ENCODE measurements around the gene ECHDC3.
A peak's percentile ranks its signal among the peaks of the same experiment; 100 is the strongest.
"Not testable (repeated sequence)": the region's sequence is repeated elsewhere in the genome, so short reads cannot be mapped to it uniquely, and the experiment has no call there.

Gene ECHDC3

GRCh38 chr10:11742009-11742778 is at the start of gene ECHDC3:
TSS of gene ECHDC3 (plus strand) at chr10:11742382. CDS start at chr10:11742577, 195 bp downstream.
- peak; percentile 91 for DNase-seq (ENCODE audit: low spot score)

- no peak for DNase-seq (ENCODE audit: low spot score)
Measured at GRCh38 chr10:11693376-11693775, 48.8 kb upstream of the ECHDC3 start.

GRCh38 chr10:11695779-11696178 is 46.4 kb upstream of the ECHDC3 start:
- DNase-seq (ENCODE audit: low spot score): no peak

GRCh38 chr10:11697718-11698527 is 44.3 kb upstream of the ECHDC3 start:
- DNase-seq (ENCODE audit: low spot score): no peak

- peak; percentile 59 for DNase-seq (ENCODE audit: low spot score)
Measured at GRCh38 chr10:11698691-11699549, 43.3 kb upstream of the ECHDC3 start.

- DNase-seq (ENCODE audit: low spot score): no peak
Measured at GRCh38 chr10:11699550-11700097, 42.6 kb upstream of the ECHDC3 start.

GRCh38 chr10:11700539-11700938 is 41.6 kb upstream of the ECHDC3 start:
- no peak for DNase-seq (ENCODE audit: low spot score)

GRCh38 chr10:11701451-11702095 is 40.6 kb upstream of the ECHDC3 start:
- DNase-seq (ENCODE audit: low spot score): no peak

GRCh38 chr10:11702264-11702663 is 39.9 kb upstream of the ECHDC3 start:
- DNase-seq (ENCODE audit: low spot score): no peak

GRCh38 chr10:11704092-11704491 is 38.1 kb upstream of the ECHDC3 start:
- no peak for DNase-seq (ENCODE audit: low spot score)

- no peak for DNase-seq (ENCODE audit: low spot score)
Measured at GRCh38 chr10:11705722-11706121, 36.5 kb upstream of the ECHDC3 start.

GRCh38 chr10:11706895-11707567 is 35.2 kb upstream of the ECHDC3 start:
- DNase-seq (ENCODE audit: low spot score): no peak

- no peak for DNase-seq (ENCODE audit: low spot score)
Measured at GRCh38 chr10:11707624-11708350, 34.4 kb upstream of the ECHDC3 start.

- DNase-seq (ENCODE audit: low spot score): not testable (repeated sequence)
Measured at GRCh38 chr10:11708801-11709200, 33.4 kb upstream of the ECHDC3 start.

GRCh38 chr10:11712744-11713143 is 29.4 kb upstream of the ECHDC3 start:
- DNase-seq (ENCODE audit: low spot score): no peak

- DNase-seq (ENCODE audit: low spot score): no peak
Measured at GRCh38 chr10:11713186-11713743, 28.9 kb upstream of the ECHDC3 start.

- DNase-seq (ENCODE audit: low spot score): no peak
Measured at GRCh38 chr10:11713963-11714362, 28.2 kb upstream of the ECHDC3 start.

- DNase-seq (ENCODE audit: low spot score): no peak
Measured at GRCh38 chr10:11714750-11715365, 27.3 kb upstream of the ECHDC3 start.

- DNase-seq (ENCODE audit: low spot score): no peak
Measured at GRCh38 chr10:11715815-11716494, 26.2 kb upstream of the ECHDC3 start.
